PC-3 (cell line): ENCODE measurements around the gene CST6.

Experiments used
- CTCF ChIP-seq: fragments of 300-600 bp; sonication (generic); conservative IDR thresholded peaks from 2 replicates; pipeline ENCODE4 v1.5.1; 2017; ENCODE audit warnings: antibody characterized with exemption, low read depth, mild to moderate bottlenecking, low read length
- EZH2 ChIP-seq: fragments of 300-600 bp; sonication (generic); IDR thresholded peaks from one replicate; pipeline ENCODE4 v1.6.1; 2017; ENCODE audit warnings: antibody characterized with exemption, mild to moderate bottlenecking, low read length; ENCODE audit not compliant: unreplicated experiment
- EZH2phosphoT487 ChIP-seq: fragments of 300-600 bp; sonication (generic); IDR thresholded peaks from 2 replicates; pipeline ENCODE4 v1.6.1; 2018; ENCODE audit warnings: mild to moderate bottlenecking, antibody characterized with exemption, low read length, borderline replicate concordance

DNA sequence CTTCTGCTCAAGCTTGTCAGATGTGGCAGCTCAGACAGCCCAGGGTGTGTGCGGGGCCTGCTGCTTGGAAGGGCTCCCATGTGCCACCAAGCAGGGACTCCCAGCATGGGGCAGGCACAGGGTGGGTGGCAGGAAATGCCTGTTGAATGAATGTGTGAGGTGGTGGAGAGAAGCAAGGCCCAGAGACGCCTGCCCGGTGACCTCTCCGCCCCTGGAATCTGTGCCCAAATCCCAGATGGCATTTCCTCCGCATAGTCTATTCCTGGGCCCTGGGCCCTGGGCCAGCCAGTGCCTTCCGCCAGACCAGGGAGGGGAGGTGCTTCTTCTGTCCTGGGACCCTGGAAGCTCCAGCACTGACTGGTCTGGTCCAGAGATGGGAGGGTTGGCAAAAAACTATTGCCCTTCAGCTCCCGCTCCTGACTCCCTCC lies 3.7 kb downstream of the CST6 start:
- TF ChIP-seq EZH2phosphoT487 = no peak
- no peak for TF ChIP-seq CTCF
- no peak for TF ChIP-seq EZH2
